ENCODE measurements around the gene KRTCAP2.
"Not testable (repeated sequence)": the region's sequence is repeated elsewhere in the genome, so short reads cannot be mapped to it uniquely, and the experiment has no call there.

GRCh38 chr1:155220211-155220965, 47.3 kb upstream of the KRTCAP2 start:
- not testable (repeated sequence) for TF ChIP-seq CTCF, POLR2A (IDR thresholded peaks at IDR 0.05)
